PC-9 (cell line): Measurements from ENCODE around the gene RIPOR3.

Source experiments
- EZH2 ChIP-seq: fragments of 200-600 bp; sonication (generic); IDR thresholded peaks from 2 replicates; pipeline ENCODE4 v1.8.0; 2017; ENCODE audit warnings: antibody characterized with exemption, low read depth
- TF ChIP-seq, protein P1 (sequence below): fragments of 200-600 bp; sonication (generic); conservative IDR thresholded peaks from 2 replicates; pipeline ENCODE4 v1.6.1; 2017; ENCODE audit warnings: mixed run types, antibody characterized with exemption, mild to moderate bottlenecking, moderate library complexity

DNA sequence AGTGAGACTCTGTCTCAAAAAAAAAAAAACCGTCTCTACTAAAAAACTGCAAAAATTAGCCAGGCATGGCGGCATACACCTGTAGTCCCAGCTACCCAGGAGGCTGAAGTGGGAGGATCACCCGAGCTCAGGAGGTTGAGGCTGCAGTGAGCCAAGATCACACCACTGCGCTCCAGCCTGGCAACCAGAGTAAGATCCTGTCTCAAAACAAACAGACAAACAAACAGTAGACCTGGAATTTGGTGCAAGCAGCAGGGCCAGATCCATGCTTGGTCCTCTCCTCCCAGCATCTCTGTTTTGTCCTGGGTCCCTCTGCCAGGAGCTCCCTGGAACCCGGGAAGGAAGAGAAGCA, 11.6 kb downstream of the RIPOR3 start:
- TF ChIP-seq, protein P1, sequence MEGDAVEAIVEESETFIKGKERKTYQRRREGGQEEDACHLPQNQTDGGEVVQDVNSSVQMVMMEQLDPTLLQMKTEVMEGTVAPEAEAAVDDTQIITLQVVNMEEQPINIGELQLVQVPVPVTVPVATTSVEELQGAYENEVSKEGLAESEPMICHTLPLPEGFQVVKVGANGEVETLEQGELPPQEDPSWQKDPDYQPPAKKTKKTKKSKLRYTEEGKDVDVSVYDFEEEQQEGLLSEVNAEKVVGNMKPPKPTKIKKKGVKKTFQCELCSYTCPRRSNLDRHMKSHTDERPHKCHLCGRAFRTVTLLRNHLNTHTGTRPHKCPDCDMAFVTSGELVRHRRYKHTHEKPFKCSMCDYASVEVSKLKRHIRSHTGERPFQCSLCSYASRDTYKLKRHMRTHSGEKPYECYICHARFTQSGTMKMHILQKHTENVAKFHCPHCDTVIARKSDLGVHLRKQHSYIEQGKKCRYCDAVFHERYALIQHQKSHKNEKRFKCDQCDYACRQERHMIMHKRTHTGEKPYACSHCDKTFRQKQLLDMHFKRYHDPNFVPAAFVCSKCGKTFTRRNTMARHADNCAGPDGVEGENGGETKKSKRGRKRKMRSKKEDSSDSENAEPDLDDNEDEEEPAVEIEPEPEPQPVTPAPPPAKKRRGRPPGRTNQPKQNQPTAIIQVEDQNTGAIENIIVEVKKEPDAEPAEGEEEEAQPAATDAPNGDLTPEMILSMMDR, result no peak
- no peak for TF ChIP-seq EZH2
